ENCODE results near the gene EFEMP1. TPM values are rescaled to one million over a fixed set of nuclear protein-coding genes. Genes with fewer than 3 reads are reported as not detected.

The EFEMP1 gene
- total RNA-seq, 1 experiment from 2014 or later = 86.3 TPM

- intact Hi-C loops (cut with micrococcal nuclease; ENCODE audit: unreplicated experiment) = no loop called here
- H3K9me2 ChIP-seq (ENCODE audit: insufficient read depth) = 0 out of 2 replicates have a peak, but pooled peaks cover 3% of the 10 kb centered on the region
- no peaks in the 10 kb centered on the region for H3K36me3 ChIP-seq (ENCODE audit: low read depth)
- H2AFZ ChIP-seq = no peak overlapping the region
- DNase-seq = no peak
- H3K27me3 ChIP-seq (ENCODE audit: insufficient read depth, low read depth) = no peaks in the 10 kb centered on the region
- no peak for TF ChIP-seq EZH2 (IDR thresholded peaks at IDR 0.05; ENCODE audit: low read depth)
- no peak for TF ChIP-seq CTCF (conservative IDR thresholded peaks at IDR 0.05)
- H3K4me2 ChIP-seq = no peak overlapping the region
- no TSS peak for BruUV-seq (replicated peaks)
- no peak overlapping the region for H3K4me3 ChIP-seq
- H3K79me2 ChIP-seq (ENCODE audit: low read depth) = no peaks in the 10 kb centered on the region
- ChIA-PET CTCF (no interaction called here), POLR2A (ENCODE audit: unreplicated experiment) (no interaction called here)
- no peak overlapping the region for H3K27ac ChIP-seq
- H4K20me1 ChIP-seq (ENCODE audit: insufficient read depth) = no peaks in the 10 kb centered on the region
- no peaks in the 10 kb centered on the region for H3F3A ChIP-seq (ENCODE audit: insufficient read depth, low read depth)
- peaks cover 12% of the 10 kb centered on the region for H3K4me1 ChIP-seq (replicated peaks; ENCODE audit: insufficient read depth)
- no peaks in the 10 kb centered on the region for H3K9me3 ChIP-seq (ENCODE audit: insufficient read depth, low read depth)
These were observed 19.9 kb upstream of the EFEMP1 start for GRCh38 chr2:55943466-55943865.

GRCh38 chr2:55936351-55936750, 12.8 kb upstream of the EFEMP1 start:
- intact Hi-C loops (cut with micrococcal nuclease; ENCODE audit: unreplicated experiment) = no loop called here
- BruUV-seq (replicated peaks) = no TSS peak
- Histone ChIP-seq H3K4me3 (no peak overlapping the region), H4K20me1 (ENCODE audit: insufficient read depth) (no peaks in the 10 kb centered on the region), H3F3A (ENCODE audit: insufficient read depth, low read depth) (no peaks in the 10 kb centered on the region), H3K4me1 (replicated peaks; ENCODE audit: insufficient read depth) (no peaks in the 10 kb centered on the region), H2AFZ (no peak overlapping the region), H3K36me3 (ENCODE audit: low read depth) (no peaks in the 10 kb centered on the region), H3K79me2 (ENCODE audit: low read depth) (no peaks in the 10 kb centered on the region), H3K9me3 (ENCODE audit: insufficient read depth, low read depth) (no peaks in the 10 kb centered on the region), H3K4me2 (no peak overlapping the region), H3K9me2 (ENCODE audit: insufficient read depth) (0 out of 2 replicates have a peak, but pooled peaks cover 3% of the 10 kb centered on the region), H3K27me3 (ENCODE audit: insufficient read depth, low read depth) (no peaks in the 10 kb centered on the region), H3K27ac (no peak overlapping the region)
- ChIA-PET CTCF (no interaction called here), POLR2A (ENCODE audit: unreplicated experiment) (no interaction called here)
- DNase-seq = no peak
- TF ChIP-seq EZH2 (IDR thresholded peaks at IDR 0.05; ENCODE audit: low read depth) (no peak), CTCF (conservative IDR thresholded peaks at IDR 0.05) (no peak)

- no peak overlapping the region for H3K4me2 ChIP-seq
- no peaks in the 10 kb centered on the region for H3K79me2 ChIP-seq (ENCODE audit: low read depth)
- no peaks in the 10 kb centered on the region for H3K9me3 ChIP-seq (ENCODE audit: insufficient read depth, low read depth)
- intact Hi-C loops (cut with micrococcal nuclease; ENCODE audit: unreplicated experiment) = no loop called here
- no peaks in the 10 kb centered on the region for H3K27me3 ChIP-seq (ENCODE audit: insufficient read depth, low read depth)
- ChIA-PET POLR2A (ENCODE audit: unreplicated experiment) (no interaction called here), CTCF (no interaction called here)
- H3K27ac ChIP-seq = no peak overlapping the region
- H3K9me2 ChIP-seq (ENCODE audit: insufficient read depth) = no peaks in the 10 kb centered on the region
- BruUV-seq (replicated peaks) = no TSS peak
- no peak for DNase-seq
- no peak overlapping the region for H2AFZ ChIP-seq
- H4K20me1 ChIP-seq (ENCODE audit: insufficient read depth) = no peaks in the 10 kb centered on the region
- H3F3A ChIP-seq (ENCODE audit: insufficient read depth, low read depth) = no peaks in the 10 kb centered on the region
- H3K36me3 ChIP-seq (ENCODE audit: low read depth) = no peaks in the 10 kb centered on the region
- TF ChIP-seq CTCF (conservative IDR thresholded peaks at IDR 0.05) = no peak
- TF ChIP-seq EZH2 (IDR thresholded peaks at IDR 0.05; ENCODE audit: low read depth) = no peak
- no peak overlapping the region for H3K4me3 ChIP-seq
- no peaks in the 10 kb centered on the region for H3K4me1 ChIP-seq (replicated peaks; ENCODE audit: insufficient read depth)
These were observed 10.8 kb upstream of the EFEMP1 start for GRCh38 chr2:55934337-55934736.

Data from PC-9 (cell line).